Suppressor macrophage treated with lipopolysaccharide for 4 hours (primary cell): ENCODE measurements around the gene SOX13.
A peak's percentile ranks its signal among the peaks of the same experiment; 100 is the strongest.

Source experiments
- DNase-seq: peaks from one replicate; pipeline ENCODE4 v3.0.0-alpha.2; 2020

The SOX13 gene

DNA sequence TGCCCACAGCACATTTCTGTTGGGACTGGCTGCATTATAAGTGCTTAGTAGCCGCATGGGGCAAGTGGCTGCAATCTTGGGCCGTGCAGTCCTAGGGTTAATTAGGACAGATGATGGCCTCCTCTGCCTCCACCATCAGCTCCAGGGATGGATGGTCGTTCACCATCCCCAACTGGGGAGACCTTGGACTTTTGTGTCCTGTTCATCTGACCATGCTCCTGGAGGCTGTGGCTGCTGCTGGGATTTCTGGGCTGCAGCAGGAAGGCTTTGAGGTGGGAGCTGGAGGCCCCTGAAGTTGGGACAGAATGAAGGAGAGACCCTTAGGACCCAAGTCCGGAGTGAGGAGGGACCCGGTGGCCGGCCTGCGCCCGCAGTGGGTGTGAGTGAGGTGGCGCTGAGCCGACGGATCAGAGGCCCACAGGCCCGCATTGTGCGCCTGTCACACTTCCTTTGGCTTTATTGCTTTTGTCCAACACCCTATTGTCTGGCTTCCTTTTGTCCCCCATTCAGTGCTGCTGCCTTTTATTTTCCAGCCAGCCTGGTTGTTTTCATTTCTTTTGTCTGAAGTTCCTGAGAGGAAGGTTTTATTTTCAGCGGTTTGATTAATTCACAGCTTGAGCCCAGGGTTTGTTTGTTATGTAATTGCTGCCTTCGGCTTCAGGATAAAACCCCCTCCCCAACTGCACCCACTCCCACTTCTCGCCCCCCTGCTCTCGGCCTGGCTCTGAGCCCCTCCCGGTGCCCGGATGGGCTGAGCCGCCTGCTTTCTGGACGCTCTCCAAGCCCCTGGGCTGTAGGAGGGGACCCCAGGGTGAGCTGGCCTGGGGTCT is 35.6 kb downstream of the SOX13 start:
- DNase-seq, result no peak

DNA sequence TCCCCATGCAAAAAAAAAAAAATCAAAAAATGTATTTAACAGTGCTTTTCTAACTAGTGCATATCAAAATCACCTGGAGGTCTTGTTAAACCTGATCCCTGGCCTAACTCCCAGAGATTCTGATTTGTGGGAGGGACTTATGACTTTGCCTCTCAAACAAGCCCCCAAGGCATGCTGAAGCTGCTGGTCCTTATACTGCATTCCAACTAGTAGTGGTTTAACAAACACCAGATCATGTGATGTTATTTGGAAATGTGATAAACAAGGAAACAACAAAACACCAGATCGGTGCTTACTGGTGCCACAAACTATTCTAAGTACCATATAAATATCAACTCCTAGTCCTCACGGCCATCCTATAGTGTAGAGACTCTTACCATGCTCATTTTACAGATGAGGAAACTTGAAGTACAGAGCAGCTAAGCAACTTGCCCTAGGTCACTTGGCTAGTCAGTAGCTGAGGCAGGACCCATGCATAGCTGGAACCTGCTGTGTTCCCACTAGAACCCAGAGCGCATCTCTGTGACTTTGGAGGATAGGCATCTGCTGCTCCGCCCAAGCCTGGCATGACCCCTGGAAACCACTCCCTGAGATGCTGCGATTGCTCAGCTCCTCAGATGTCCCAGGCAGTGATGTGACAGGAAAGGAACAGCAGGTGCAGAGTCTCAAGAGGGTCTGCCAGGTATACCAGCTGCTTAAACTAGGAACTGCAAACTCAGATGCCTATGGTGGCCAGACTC is 38.1 kb downstream of the SOX13 start:
- no peak for DNase-seq

DNA sequence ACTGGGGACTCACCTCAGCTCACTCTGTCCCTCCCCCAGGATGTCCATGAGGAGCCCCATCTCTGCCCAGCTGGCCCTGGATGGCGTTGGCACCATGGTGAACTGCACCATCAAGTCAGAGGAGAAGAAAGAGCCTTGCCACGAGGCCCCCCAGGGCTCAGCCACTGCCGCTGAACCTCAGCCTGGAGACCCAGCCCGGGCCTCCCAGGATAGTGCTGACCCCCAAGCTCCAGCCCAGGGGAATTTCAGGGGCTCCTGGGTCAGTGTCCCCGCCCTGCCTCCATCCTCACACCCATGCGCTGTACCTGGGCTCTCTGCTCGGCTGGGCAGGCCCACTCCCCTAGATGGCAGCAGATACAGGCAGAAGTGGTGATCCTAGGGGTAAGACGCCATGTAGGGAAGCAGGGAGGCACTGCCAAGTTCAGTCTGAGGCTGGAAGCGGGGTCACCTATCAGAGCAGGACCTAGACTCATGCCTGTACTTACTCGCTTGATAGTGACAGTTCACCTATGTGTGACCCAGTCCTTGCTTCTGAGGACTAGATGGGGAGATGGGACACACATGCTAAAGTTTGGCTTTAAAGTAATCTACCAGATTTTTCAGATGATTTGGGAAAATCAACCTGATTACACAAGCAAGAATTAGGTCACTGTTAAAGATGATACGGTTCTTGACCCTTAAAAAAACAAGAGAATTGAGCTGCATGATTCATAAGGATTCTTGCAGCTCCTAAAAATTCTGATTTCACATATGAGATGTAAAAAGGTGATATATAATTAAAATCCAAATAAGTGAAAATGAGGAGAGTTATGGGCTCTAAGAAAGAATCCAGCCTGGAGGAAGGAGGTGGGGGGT is 40.2 kb downstream of the SOX13 start:
- DNase-seq, result no peak

DNA sequence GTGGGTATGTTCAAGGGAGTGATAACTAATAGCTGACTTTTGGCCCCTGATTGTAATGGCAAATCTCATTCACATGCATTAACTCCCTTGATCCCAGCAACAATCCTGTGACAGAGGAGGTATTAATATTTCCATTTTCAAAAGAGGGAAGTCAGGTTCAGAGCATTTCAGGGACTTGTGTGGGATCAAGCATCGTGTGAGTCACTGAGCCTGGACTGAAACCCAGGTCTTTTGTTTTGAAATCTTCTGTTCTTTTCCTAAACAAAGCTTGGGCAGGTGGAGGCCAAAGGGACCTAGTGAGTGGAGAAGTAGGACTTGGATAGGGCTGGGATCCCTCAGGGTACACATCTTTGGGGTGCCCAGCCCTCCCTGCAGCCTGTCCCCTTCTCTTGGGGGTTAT is 41.0 kb downstream of the SOX13 start:
- peak; percentile 45 for DNase-seq

DNA sequence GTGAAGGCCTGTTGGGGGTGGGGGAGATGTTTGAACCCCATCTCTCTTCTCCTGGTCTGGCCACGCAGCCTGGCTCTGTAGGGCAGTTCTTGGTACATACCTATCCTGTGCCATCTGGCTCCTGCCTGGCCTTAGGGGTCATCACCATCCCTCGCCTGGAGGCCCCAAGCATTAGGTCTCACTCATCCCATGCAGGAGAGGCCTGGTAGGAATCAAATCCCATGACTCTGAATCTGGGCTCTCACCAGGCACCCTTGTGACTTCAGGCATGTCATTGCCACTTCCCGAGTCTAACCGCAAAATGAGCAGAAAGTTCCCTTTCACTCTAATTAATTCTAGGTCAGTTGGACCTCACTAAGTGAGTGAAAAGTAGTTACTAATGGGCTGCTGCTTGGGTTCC is 41.7 kb downstream of the SOX13 start:
- DNase-seq, result peak; percentile 64

DNA sequence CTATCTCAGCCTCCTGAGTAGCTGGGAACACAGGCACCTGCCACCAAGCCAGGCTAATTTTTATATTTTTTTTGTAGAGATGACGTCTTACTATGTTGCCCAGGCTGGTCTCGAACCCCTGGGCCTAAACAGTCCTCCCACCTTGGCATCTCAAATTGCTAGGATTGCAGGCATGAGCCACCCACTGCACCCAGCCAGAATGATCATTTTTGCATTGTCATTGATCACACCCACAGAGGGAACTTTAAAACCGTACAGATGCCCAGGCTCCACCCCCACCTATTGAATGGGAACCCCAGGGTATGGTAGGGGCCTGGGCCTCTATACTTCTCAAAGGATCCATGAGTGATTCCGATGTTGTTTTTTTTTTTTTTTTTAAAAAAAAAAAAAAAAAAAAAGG is 42.2 kb downstream of the SOX13 start:
- peak; percentile 5 for DNase-seq

DNA sequence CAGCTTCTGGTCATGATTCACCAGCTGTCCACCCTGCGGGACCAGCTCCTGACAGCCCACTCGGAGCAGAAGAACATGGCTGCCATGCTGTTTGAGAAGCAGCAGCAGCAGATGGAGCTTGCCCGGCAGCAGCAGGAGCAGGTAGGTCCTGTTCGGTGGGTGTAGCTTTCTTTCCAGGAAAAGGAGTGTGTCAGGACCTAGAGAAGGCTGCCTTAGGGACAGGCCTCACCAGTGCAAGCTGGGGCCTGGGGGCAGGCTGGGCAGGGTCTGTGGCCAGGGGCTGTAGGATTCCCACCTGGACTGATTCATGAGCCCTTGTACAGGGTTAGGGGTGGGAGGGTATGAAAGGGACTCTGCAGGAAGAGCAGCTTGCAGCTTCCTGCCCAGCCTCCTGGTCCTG is 43.6 kb downstream of the SOX13 start:
- no peak for DNase-seq

DNA sequence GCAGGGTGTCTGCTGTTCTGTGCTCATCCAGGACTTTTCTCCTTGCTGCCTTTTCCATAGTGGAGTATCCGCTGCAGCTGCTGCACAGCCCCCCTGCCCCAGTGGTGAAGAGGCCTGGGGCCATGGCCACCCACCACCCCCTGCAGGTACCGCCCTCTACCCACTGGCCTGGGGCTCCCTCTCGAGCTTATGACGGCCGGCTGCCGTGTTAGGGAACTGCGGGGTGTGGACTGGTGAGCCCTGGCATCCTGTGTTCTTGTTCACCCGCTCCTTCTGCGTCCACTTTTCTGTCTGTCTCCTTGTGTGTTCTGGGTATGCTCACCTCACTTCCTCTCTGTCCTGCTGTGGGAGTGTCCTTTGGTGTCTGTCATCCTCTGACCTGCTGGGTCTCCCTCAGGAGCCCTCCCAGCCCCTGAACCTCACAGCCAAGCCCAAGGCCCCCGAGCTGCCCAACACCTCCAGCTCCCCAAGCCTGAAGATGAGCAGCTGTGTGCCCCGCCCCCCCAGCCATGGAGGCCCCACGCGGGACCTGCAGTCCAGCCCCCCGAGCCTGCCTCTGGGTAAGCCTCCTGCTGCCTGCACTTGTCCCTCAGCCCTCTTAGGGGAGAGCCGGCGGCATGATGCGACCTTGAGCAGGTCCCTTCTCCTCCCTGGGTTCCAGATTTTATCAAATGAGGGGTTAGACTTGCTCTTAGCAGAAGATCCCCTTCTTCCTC is 49.1 kb downstream of the SOX13 start:
- no peak for DNase-seq

DNA sequence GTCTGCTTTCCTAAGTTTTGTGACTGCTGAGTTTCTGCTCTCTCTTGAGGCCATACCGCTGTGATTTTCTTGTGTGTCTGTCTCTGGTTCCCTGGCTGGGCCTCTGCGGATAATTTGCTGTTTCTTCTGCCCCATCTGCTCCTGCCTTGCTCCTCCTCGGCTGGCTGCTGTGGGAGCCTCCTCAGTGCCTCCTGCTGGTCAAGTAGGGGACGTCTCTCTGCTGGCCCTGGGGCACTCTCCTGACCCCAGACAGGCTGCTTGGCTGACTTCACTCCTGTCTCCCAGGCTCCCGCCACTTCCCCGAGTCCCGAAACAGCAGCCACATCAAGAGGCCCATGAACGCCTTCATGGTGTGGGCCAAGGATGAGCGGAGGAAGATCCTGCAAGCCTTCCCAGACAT is 50.5 kb downstream of the SOX13 start:
- peak; percentile 32 for DNase-seq

DNA sequence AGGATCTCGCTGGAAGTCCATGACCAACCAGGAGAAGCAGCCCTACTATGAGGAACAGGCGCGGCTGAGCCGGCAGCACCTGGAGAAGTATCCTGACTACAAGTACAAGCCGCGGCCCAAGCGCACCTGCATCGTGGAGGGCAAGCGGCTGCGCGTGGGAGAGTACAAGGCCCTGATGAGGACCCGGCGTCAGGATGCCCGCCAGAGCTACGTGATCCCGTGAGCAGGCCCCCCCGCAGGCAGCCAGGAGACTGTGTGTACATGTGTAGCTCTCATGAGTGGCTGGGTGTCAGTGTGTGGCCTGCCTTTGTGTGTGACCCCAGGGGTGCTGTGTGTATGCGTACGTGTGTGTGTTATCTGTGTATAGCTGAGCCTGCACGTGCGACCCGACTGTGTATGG is 51.7 kb downstream of the SOX13 start:
- no peak for DNase-seq

DNA sequence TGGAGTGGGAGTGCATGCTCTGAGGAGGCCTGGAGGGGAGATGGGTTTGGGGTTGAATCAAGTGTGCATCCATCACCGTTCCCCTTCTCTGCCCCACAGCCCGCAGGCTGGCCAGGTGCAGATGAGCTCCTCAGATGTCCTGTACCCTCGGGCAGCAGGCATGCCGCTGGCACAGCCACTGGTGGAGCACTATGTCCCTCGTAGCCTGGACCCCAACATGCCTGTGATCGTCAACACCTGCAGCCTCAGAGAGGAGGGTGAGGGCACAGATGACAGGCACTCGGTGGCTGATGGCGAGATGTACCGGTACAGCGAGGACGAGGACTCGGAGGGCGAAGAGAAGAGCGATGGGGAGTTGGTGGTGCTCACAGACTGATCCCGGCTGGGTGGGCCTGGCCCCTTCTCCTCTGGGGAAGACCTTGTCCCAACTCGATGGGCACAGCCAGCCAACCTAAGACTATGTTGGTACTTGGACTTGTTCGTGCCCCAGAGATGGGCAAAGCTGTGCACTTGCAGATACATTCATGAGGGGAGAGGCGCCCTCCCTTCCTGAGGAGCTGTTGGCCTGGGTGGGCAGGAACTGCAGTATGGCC is 52.9 kb downstream of the SOX13 start:
- DNase-seq, result no peak

DNA sequence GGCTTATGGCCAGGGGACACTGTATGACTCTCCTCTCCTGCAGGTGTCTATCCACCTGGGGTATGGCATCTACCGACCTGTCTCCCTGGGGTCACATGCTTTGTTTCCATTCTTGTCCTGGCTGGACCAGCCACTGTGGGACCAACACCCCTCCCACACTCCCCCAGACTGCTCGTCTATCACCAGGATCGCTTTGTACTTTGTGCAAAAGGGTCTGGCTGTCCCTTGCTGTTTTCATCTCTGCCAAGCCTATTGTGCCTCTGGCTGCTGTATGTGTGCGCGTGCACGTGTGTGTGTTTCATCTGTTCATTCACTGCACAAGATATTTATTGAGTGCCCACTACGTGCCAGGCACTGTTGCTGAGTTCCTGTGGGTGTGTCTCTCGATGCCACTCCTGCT is 53.5 kb downstream of the SOX13 start:
- no peak for DNase-seq

DNA sequence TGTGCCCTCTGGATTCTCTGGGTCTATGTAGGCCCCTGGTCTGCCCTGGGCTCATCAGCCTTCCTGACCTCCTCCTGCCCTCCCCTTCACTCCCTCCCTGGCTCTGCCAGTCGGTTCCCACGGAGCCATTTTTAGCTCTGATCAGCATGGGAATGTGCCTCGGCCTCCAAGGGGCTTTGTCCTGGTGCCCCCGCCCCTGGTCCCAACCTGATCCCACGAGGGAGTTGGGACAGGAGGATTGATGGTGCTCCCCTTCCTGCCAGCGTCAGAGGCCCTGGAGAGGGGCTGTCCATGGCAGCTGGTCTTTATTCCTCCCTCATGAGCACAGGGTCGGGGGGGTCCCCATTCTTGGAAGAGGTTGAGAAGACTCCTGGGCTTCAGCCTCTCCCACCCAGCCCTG is 54.0 kb downstream of the SOX13 start:
- no peak for DNase-seq

DNA sequence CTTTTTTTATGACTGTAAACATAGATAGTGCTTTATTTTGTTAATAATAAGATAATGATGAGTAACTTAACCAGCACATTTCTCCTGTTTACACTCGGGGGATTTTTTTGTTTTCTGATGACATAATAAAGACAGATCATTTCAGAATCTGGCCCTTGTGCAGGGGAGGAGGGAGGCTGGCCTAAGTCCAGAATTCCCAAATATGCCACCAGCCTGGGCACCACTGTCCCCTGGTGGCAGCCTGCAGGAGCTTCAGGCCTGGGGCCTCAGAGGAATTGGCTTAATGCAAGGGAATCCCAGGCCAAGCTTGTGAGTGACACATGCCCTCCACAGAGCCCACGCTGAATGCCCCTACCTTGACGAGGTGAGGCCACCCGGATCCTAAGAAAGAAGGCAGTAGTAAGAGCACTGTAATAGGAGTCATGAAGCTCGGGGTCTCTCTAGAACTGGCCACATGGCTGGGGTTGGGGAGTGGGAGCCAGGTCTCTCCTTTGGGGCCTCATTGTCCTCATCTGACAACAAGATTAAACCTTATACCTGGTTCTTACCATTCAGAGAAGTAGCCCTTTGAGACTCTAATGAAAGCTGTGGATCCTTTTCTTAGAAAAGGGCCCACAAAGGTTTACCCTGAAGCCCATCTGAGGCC is 54.8 kb downstream of the SOX13 start:
- DNase-seq, result peak; percentile 89

DNA sequence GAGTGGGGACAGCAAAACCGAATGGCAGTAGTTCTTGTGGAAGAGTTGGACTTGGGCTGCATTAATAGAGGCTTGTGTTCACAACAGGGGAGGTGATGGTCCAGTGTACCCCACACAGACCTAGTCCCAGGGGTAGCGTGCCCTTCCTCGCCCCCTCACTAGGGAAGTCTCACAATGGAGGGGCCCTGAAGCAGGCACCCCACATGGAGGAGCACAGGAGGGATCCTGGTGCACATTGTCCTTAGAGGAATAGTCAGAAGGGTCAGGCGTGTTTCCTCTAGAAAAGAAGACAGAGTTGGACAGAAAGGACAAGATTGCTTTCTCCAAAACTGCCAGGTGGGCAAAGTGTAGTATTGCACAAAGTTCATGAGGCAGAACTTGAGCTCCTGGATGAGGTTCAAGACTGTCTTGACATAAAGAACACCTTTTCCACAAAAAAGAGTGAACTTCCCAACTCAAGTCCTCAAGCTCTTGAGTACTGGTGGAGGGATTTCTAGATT is 55.6 kb downstream of the SOX13 start:
- no peak for DNase-seq

DNA sequence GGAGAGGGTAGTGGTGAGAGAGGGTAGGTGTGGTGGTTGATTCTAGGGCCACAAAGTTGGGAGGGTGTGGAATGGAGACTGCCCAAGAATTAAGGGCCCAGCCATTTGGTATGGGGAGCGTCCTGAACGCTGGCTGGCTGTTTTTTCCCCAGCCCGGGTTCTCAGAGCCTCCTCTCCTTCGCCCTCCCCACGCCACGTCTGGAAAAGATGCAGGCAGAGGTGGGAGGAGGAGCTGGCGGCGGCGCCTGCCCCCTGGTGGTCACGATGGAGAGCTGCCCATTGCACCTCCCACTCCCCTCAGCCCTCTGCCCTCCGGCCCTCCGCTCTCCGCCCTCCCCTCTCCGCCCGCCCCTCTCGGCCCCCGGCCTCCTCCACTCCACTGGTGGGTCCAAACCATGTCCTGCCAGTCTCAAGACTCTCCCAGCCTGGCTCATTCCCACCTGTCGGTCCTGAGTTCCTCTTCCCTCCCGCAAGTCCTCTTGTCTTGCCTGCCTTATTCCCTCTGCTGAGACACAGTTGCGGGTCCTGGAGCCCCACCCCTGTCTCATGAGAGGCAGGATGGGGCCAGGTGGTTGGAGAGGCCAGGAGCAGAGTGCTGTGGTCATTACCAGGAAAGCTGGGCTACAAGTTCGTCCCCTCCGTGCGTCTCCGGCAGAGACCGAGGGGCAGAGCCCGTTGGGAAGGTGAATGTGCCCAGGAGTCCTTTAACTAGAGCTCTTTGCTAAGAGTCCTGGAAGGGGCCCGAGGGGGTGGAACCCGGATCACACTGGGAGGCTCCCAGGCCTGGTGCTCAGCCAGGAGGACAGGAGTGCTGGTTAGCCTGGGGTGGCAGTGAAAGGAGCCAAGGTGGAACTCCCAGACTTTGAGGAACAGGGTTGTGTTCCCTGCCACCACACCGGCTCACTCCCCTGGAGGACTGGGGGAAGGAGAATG is 56.3 kb downstream of the SOX13 start:
- peak; percentile 63 for DNase-seq

DNA sequence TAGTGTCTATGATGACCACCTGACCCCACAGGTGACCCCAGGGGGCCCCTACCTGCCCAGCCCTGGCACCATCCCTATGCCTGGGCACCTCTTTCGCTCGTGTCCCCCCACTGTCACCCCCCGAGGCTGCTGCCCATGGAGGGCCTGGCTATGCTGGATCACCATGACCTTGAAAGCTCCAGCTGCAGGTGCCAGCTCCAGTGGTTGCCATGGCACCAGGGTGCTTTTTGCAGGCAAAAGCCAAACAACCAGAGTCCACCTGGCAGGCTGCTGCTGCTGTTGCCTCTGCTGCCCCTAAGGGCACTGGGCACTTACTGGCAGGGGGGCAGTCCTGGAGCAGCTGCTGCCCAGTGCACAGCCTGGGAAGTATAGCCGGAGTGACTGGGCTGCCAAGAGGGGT is 57.3 kb downstream of the SOX13 start:
- no peak for DNase-seq

DNA sequence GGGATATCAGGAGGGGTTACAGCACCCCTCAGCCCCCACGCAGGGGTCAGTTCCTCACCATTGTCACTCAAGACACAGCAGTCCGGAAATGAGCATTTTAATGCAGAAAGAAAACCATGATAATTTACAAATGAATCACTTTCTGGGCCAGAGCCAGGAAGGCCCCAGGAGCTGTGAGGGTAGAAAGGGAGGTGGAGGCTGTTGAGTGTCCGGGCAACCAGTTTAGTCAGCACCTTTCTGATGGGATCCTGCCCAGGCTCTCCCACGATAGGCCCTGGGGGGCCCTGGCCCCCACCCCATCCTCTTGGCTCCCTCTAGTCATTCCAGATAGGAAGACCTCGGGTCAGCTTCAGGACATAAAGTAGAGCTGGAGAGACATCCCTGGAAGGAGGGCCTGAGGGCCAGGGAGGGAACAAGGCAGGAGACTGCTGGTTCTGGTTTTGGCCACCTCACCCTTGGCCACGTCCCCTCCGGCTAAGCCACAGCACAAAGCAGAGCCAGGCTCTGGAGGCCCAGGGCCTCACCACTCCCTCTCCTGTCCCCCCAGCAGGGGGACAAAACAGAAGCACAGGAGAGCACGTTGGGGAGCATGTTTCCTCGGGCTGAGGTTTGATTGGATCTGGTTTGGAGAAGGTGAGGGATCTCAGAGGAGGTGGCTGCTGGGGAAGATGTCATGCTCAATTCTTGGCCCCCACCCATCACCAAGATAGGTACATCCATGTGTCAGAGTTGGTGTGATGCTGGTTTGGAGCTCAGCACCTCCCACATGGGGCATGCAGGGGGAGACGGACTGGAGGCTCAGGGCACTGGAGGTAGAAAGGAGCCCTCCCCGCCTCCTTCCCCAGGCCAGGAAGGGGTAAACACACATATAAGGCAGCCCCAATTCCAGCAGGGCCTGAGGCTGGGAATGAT is 58.3 kb downstream of the SOX13 start:
- DNase-seq, result no peak

DNA sequence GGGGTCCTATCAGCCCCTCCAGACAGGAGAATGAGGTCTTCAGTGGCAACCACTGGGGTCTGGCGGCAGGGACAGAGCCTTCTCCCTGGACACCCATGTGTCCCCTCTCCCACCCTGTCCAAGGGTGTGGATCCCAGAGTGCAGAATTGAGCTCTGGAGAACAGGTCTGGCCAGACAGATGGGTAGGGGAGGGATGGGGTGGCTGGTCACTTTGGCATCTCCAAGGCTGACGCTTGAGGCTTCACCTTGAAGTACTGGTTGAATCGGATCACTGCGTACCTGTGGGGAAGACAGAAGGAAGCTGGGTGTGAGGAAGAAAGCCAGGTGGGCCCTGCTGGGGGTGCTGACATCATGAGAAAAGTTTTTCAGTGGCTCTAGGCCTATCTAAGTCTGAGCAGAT is 59.1 kb downstream of the SOX13 start:
- DNase-seq, result no peak
